HT1080 (cell line): Measurements from ENCODE around the gene PRKN. TPM values are rescaled to one million over a fixed set of nuclear protein-coding genes. Genes with fewer than 3 reads are reported as not detected.
A peak's percentile ranks its signal among the peaks of the same experiment; 100 is the strongest.

Source experiments
- DNase-seq: peaks from one replicate; pipeline ENCODE4 v3.0.0-alpha.2; 2015; ENCODE audit warnings: low read depth
- total RNA-seq: library from RNA; depleted of rRNA; stranded (reverse); fragments of >200 nt; shearing (Covaris generic); gene quantifications from 2 replicates; pipeline ENCODE4 v1.2.3, GENCODE V29; 2014

Gene PRKN
- total RNA-seq, 1 experiment from 2014 or later = not detected

GRCh38 chr6:162198925-162199324 lies 528.6 kb downstream of the PRKN start:
- no peak for DNase-seq

- DNase-seq = no peak
These were observed 529.5 kb downstream of the PRKN start for GRCh38 chr6:162198076-162198475.

DNA sequence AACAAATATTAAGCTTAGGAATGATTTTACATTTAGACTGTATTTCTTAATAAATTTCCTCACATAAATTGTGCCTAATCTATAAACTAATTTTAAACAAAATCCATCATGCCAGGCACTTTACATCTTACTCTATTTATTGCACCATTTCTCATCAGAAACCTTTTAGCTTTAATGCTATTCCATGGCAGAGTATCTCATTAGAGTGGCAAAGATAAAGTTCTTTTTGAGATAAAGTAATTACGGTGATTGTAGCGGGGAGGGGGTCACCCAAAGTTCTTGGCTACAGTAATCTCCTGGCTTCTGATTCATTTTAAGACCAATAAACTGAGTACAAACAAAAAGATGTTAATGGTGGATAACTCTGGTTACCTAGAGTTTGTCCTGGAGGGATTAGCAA lies 532.1 kb downstream of the PRKN start:
- no peak for DNase-seq

GRCh38 chr6:162190981-162191380 lies 536.6 kb downstream of the PRKN start:
- no peak for DNase-seq

- no peak for DNase-seq
These were observed 540.2 kb downstream of the PRKN start for GRCh38 chr6:162187168-162187935.

- DNase-seq = peak; percentile 72
These were observed 543.1 kb downstream of the PRKN start for GRCh38 chr6:162184465-162184864.

GRCh38 chr6:162181741-162182401 lies 545.7 kb downstream of the PRKN start:
- DNase-seq = peak; percentile 62

- DNase-seq = no peak
These were observed 546.5 kb downstream of the PRKN start for GRCh38 chr6:162181111-162181510.

DNA sequence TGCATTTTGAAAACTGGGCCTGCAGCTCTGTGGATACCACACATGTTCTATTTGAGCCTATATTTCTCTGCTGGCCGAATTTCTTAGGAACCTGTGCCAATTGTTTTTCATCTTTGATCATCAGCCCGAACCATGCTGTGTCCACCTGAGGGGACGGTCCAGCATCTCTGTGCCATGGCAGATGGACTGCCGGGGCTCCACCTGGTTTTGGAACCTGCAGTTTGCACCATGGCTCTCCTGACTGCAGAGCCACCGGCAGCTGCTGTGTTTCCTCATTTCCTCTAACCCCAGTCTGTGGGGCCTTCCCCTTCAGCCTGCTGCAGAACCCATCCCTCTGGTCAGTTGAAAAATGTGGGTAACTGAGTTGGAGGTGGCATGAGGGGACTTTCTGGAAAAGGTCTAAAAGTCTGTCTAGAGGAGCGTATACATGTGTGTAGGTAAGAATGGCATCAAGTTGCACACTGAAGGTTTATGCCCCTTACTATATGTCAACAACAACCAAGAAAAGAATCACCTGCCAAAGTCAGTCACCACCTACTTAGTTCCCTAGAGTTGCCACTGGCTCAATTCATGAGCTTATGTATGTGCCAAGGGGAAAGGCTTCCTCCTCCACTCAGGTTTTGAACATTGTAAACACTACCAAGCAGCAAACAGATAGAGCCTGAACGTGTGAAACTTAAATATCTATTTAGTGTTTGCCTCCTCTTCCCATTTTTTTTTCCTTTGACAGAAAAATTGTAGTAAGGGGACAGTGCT lies 548.2 kb downstream of the PRKN start:
- no peak for DNase-seq

DNA sequence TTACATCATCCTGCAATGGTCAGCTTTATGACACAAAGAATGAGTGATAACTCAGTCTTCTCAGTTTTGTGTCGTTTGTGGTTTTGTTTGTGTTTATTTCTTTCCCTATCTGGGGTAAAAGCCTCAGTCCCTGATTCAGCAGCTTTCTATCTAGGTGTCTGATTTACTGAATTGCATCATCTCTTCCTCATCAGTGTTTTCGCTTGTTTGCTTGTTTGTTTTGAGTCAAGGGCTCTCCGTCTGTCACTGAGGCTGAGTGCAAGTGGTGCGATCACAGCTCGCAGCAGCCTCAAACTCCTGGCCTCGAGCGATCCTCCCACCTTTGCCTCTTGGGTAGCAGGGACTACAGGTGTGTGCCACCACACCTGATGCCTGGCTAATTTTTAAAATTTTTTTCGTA lies 548.9 kb downstream of the PRKN start:
- DNase-seq = no peak

- DNase-seq = no peak
These were observed 549.3 kb downstream of the PRKN start for GRCh38 chr6:162178266-162178665.

- peak; percentile 33 for DNase-seq
These were observed 549.8 kb downstream of the PRKN start for GRCh38 chr6:162177746-162178145.

DNA sequence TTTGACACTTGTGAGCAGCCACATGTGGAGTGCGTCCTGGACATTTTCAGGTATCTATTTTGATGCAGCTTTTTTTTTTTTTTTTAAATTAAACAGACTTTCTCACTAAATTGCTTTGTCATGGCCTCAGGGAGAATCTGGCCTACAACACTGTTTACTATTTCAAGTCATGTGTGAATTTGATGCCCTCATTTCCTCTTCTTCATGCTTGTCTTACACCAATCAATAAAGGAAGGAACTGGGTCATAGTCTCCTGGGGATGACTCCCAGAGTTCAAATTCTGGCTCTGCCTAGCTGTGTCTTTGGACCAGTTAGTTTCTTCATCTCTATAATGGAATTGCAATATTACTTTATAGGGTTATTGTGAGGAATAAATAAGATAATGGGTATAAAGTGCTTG lies 554.1 kb downstream of the PRKN start:
- DNase-seq = peak; percentile 28

DNA sequence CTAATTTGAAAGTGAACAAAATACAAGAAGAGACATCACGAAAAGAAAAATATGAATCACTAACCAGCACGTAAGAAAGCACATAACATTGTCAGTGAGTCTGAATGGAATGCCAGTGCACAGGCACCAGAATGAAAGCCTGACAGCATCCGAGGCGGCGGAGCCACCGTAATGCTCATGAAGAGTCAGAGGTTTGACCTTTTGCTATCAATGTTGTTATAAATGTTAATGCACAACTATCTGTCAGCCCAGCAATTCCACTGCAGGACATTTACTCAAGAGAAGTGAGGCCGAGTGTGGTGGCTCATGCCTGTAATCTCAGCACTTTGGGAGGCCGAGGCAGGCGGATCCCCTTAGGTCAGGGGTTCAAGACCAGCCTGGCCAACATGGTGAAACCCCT lies 562.1 kb downstream of the PRKN start:
- DNase-seq = no peak

- no peak for DNase-seq
These were observed 570.2 kb downstream of the PRKN start for GRCh38 chr6:162157167-162157870.

DNA sequence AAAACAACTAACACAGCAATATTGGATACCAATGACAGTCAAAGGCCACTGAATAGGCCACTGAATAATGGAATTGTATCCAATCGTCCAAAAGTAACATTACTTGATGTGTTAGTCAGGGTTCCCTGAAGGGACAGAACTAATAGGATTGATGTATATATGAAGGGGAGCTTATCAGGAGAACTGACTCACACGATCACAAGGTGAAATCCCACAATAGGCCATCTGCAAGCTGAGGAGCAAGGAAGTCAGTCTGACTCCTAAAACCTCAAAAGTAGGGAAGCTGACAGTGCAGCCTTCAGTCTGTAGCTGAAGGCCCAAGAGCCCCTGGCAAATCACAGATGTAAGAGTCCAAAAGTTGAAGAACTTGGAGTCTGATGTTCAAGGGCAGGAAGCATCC lies 571.4 kb downstream of the PRKN start:
- peak; percentile 46 for DNase-seq

- no peak for DNase-seq
These were observed 572.6 kb downstream of the PRKN start for GRCh38 chr6:162154930-162155329.

- DNase-seq = no peak
These were observed 573.6 kb downstream of the PRKN start for GRCh38 chr6:162154001-162154400.

DNA sequence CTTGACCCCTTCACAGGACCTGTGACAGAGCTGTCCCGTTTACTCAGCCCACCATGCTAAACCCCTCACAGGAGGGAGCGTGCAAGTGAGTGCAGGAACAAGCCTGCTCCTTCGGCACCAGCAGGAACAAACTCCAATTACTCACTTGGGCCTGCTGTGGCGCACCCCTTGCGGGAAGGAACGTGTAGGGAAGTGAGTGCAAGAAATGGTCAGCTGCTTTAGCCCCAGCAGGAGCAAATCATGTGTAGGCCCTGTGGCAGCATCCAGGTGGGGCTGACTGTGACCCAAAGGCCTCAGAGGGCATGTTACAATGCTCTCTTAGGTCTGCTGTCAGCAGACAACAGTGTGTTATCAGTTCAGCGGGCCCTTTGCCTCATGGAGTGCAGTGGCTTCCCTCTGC lies 574.4 kb downstream of the PRKN start:
- DNase-seq = no peak

DNA sequence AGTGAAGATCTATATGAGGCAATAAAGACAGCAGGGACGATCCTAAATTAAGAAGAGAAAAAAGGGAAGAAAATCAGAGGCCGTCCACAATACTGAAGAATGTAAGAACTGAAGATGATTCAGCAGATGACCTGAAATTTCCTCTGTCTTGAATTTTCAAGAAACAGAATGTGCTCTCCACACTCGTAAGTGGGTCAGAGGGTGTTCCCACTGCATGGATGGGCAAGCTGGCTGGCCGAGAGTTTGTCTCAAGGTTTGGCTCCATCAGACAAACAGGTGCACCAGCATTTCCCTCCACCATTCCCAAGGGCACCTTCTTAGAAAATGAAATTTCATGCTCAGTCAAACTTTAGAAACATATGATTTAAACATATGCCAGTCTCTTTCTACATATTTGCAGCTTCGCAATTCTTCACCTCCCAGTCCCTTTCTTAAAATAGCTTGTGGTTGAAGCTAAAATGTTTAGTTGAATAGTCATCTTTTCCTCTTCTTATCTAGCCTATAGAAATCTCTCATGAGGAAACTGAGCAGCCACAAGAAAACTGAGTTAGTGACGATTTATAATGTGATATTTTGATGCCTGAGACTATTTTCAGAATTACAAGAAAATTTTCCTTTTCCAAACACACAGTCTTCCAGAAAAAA lies 576.4 kb downstream of the PRKN start:
- peak; percentile 63 for DNase-seq

DNA sequence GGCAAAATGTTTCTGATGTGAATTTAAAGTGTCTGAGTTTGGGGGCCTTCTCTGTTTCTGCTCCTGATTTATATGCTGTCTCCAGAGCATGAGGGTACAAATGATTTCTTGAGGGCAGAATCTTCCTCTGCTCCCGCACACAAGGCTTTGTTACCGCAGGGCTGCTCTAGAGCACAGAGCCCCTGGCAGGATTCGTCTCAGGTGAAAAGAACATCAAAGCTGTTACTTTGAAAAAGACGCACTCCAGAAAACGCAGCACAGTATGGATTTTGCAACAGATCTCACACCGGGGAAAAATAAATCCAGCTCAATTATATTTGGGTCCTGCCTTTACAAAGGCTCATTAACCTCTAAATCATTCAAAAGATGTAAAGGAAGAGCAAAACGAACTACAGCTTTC lies 577.3 kb downstream of the PRKN start:
- no peak for DNase-seq
